GM12878 (cell line): ENCODE measurements around the gene RTN4R. TPM values are rescaled to one million over a fixed set of nuclear protein-coding genes. Genes with fewer than 3 reads are reported as not detected.

Experiments
- ATAC-seq: fragments of 200-7000 bp; cut with Tn5 transposase; 3 replicates; pipeline ENCODE4 v1.9.1; 2020; ENCODE audit warnings: mild to moderate bottlenecking, moderate library complexity
- BruUV-seq: library from RNA; stranded (reverse); fragments of 400-500 nt; replicated peaks from 2 replicates; lab custom pipeline; 2021; lab: Mats Ljungman, UMichigan
- CTCF ChIA-PET: fragments of 300-600 bp; sonication (Branson Sonifier 250); formaldehyde crosslinking; extraction: SDS; loops from one replicate; lab custom pipeline; 2021; ENCODE audit warnings: inconsistent platforms; lab: Yijun Ruan, JAX
- POLR2A ChIA-PET: fragments of 350-600 bp; formaldehyde crosslinking; extraction: SDS; loops from one replicate; lab custom pipeline; 2021; ENCODE audit warnings: inconsistent platforms; lab: Charles Lee
- RAD21 ChIA-PET: fragments of 300-600 bp; sonication (Branson Sonifier 250); formaldehyde crosslinking; loops from one replicate; lab custom pipeline; 2023; ENCODE audit warnings: antibody characterized with exemption; ENCODE audit not compliant: unreplicated experiment; lab: Charles Lee
- SMC1A ChIA-PET: fragments of 300-600 bp; sonication (Branson Sonifier 250); formaldehyde crosslinking; loops from one replicate; lab custom pipeline; 2023; ENCODE audit not compliant: unreplicated experiment, uncharacterized antibody; lab: Charles Lee
- DNase-seq: peaks from one replicate; pipeline ENCODE4 v3.0.0-alpha.2; 2011; ENCODE audit warnings: low read depth, low spot score
- FAIRE-seq: peaks from 3 replicates; lab custom pipeline; 2011; peaks lifted over from hg19 to GRCh38; lab: Jason Lieb, UNC
- H2AFZ ChIP-seq: 2 replicates; pipeline ENCODE4 v1.6.0; 2011; ENCODE audit warnings: low read depth, low read length, control low read depth; ENCODE audit not compliant: control insufficient read depth
- H3K27ac ChIP-seq: 2 replicates; pipeline ENCODE4 v1.5.1; 2011; ENCODE audit warnings: control low read depth; ENCODE audit not compliant: control insufficient read depth, insufficient read depth
- H3K27me3 ChIP-seq, 2 experiments: replicated peaks in 1 of 2; 2 replicates each; pipeline versions ENCODE4 v1.6.0 to v1.6.1; 2011; ENCODE audit warnings: low read length in 1 of 2; ENCODE audit not compliant: control insufficient read depth in 2 of 2, insufficient read depth in 2 of 2
- H3K36me3 ChIP-seq, 2 experiments: 2 replicates each; pipeline ENCODE4 v1.5.1; 2011; ENCODE audit warnings: low read length in 1 of 2; ENCODE audit not compliant: control insufficient read depth in 2 of 2, insufficient read depth in 2 of 2
- H3K4me1 ChIP-seq: 2 replicates; pipeline ENCODE4 v1.6.1; 2011; ENCODE audit warnings: mild to moderate bottlenecking, low read length, moderate library complexity, mixed read lengths; ENCODE audit not compliant: control insufficient read depth, insufficient read depth
- H3K4me2 ChIP-seq: 2 replicates; pipeline ENCODE4 v1.6.0; 2011; ENCODE audit warnings: control low read depth; ENCODE audit not compliant: control insufficient read depth, insufficient read depth
- H3K4me3 ChIP-seq: fragments of 200-600 bp; sonication (generic); 2 replicates; pipeline ENCODE4 v1.5.1; 2016
- H3K79me2 ChIP-seq: 2 replicates; pipeline ENCODE4 v1.6.0; 2011; ENCODE audit warnings: low read length; ENCODE audit not compliant: control insufficient read depth, insufficient read depth
- H3K9ac ChIP-seq: 2 replicates; pipeline ENCODE4 v1.8.0; 2011; ENCODE audit warnings: low read length, control low read depth, mixed read lengths; ENCODE audit not compliant: control insufficient read depth, insufficient read depth
- H3K9me3 ChIP-seq: replicated peaks from 3 replicates; pipeline ENCODE4 v1.5.1; 2011; ENCODE audit warnings: mild to moderate bottlenecking, low read length; ENCODE audit not compliant: control insufficient read depth, insufficient read depth
- H4K20me1 ChIP-seq: 2 replicates; pipeline ENCODE4 v1.6.0; 2011; ENCODE audit not compliant: control insufficient read depth, insufficient read depth
- DPF2 ChIP-seq: fragments of 450-650 bp; IDR thresholded peaks from 2 replicates; pipeline ENCODE4 v1.6.1; 2017; ENCODE audit warnings: mild to moderate bottlenecking
- FOXK2 ChIP-seq: fragments of 450-650 bp; IDR thresholded peaks from 2 replicates; pipeline ENCODE4 v1.6.1; 2017; ENCODE audit warnings: mild to moderate bottlenecking, moderate library complexity
- IKZF2 ChIP-seq, 2 experiments: fragments of 450-650 bp; IDR thresholded peaks; 2 replicates each; pipeline ENCODE4 v1.6.1; 2017; ENCODE audit warnings: mild to moderate bottlenecking in 2 of 2, moderate library complexity in 2 of 2
- KLF5 ChIP-seq: fragments of 450-650 bp; IDR thresholded peaks from 2 replicates; pipeline ENCODE4 v1.6.1; 2014; ENCODE audit warnings: mild to moderate bottlenecking; ENCODE audit not compliant: partially characterized antibody
- NFXL1 ChIP-seq: fragments of 450-650 bp; IDR thresholded peaks from 2 replicates; pipeline ENCODE4 v1.6.1; 2017; ENCODE audit warnings: antibody characterized with exemption, mild to moderate bottlenecking, borderline replicate concordance
- WGBS: methylation state at CpG from one replicate; pipeline ENCODE4 v1.1.6; 2016; ENCODE audit warnings: low lambda C conversion rate; ENCODE audit not compliant: insufficient replicate concordance, insufficient coverage; ENCODE audit errors: missing lambda C conversion rate; 5-methylcytosine and 5-hydroxymethylcytosine counted together
- in situ Hi-C: fragments of 300-500 bp; cut with MboI; formaldehyde crosslinking; loops from 9 replicates; pipeline ENCODE4 v1.14.3; 2018; ENCODE audit warnings: mixed read lengths
- intact Hi-C: fragments of 100-400 bp; cut with micrococcal nuclease; formaldehyde crosslinking; loops from one replicate; pipeline ENCODE4 v1.14.2; 2022; ENCODE audit not compliant: unreplicated experiment
- polyA plus RNA-seq, 11 experiments: library from polyadenylated mRNA; depleted of rRNA in 4 of 11; unstranded in 6 of 11; stranded (reverse) in 5 of 11; fragments of >200 nt; fragmentation: Nextera tagmentation in 4 of 11; fragmentation: Illumina TruSeq in 1 of 11; extraction: Ambion mirVana in 4 of 11; extraction: Trizol in 1 of 11; gene quantifications; 1 replicate in 1 of 11; 2 replicates in 10 of 11; pipeline versions ENCODE4 v1.2.1 to v1.2.3, GENCODE V29; 2011 to 2016; ENCODE audit warnings: inconsistent platforms in 2 of 11, missing spikeins in 2 of 11, low read depth in 1 of 11
- total RNA-seq, 4 experiments: library from RNA; depleted of rRNA in 3 of 4; stranded (reverse); fragments of >200 nt in 3 of 4; fragmentation: Illumina TruSeq in 1 of 4; extraction: Trizol in 1 of 4; gene quantifications; 2 replicates each; pipeline versions ENCODE4 v1.2.1 to v1.2.3, GENCODE V29; 2013 to 2021

The RTN4R gene
- total and polyA plus RNA-seq, 10 of the 15 experiments (the other 5 are each of a cell fraction or from before 2014, with no cell fraction given) = 0.03 to 1.0 (median 0.60) TPM; not detected in 2

DNA sequence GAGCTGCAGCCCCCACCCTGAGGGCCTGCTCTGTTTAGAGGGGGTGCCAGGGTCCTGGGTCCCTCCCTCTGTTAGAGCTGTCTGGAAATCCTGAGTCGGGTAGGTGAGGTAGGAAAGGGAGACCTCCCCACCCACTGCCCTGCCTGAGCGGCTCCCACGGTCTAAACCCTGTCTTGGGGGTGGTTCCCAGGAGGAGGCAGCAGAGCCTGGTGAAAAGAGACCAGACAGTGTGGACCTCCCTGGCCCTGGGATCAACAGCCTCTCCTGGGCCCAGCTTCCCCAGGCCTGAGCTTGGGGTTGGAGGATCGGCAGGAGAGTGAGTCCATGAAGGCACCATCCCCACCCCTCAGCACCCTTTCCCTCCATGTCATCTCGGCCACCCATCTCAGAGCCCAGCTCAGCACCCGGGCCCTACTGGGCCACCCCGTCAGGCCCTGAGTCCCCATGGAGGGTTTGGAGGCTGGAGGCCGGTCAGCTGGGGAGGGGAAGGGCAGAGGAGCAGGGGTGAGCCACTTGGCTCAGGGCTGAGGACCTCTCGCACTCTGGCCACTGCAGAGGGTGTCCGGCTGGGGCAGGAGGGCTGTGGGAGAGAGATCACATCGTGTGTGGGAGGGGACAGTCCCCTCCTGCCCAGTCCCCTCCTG is 37.2 kb downstream of the RTN4R start:
- Histone ChIP-seq H3K9me3 (no peaks in the 10 kb centered on the region), H3K27ac (no peak overlapping the region), H2AFZ (no peak overlapping the region), H4K20me1 (no peaks in the 10 kb centered on the region), H3K27me3 (peaks cover 0 to 7% of the 10 kb centered on the region in 2 experiments; a peak in 3 of 4 replicates), H3K79me2 (no peaks in the 10 kb centered on the region), H3K4me2 (no peak overlapping the region), H3K36me3 (no peaks in the 10 kb centered on the region), H3K9ac (no peak overlapping the region)
- 14% methylated on average over 11 of the region's 11 CpGs for WGBS
- no peak for DNase-seq
- ChIA-PET POLR2A (no interaction called here), RAD21 (no interaction called here), CTCF (no interaction called here), SMC1A (no interaction called here)
- in situ Hi-C loops = no loop called here
- FAIRE-seq = no peak
- TF ChIP-seq DPF2 = no peak
- no peak for TF ChIP-seq KLF5
- TF ChIP-seq NFXL1 = no peak
- TF ChIP-seq, all 136 proteins: peak for 0
- ATAC-seq = no peak
- Histone ChIP-seq H3K4me1 (no peaks in the 10 kb centered on the region), H3K4me3 (no peak overlapping the region)
- BruUV-seq = no TSS peak
- intact Hi-C loops = no loop called here

DNA sequence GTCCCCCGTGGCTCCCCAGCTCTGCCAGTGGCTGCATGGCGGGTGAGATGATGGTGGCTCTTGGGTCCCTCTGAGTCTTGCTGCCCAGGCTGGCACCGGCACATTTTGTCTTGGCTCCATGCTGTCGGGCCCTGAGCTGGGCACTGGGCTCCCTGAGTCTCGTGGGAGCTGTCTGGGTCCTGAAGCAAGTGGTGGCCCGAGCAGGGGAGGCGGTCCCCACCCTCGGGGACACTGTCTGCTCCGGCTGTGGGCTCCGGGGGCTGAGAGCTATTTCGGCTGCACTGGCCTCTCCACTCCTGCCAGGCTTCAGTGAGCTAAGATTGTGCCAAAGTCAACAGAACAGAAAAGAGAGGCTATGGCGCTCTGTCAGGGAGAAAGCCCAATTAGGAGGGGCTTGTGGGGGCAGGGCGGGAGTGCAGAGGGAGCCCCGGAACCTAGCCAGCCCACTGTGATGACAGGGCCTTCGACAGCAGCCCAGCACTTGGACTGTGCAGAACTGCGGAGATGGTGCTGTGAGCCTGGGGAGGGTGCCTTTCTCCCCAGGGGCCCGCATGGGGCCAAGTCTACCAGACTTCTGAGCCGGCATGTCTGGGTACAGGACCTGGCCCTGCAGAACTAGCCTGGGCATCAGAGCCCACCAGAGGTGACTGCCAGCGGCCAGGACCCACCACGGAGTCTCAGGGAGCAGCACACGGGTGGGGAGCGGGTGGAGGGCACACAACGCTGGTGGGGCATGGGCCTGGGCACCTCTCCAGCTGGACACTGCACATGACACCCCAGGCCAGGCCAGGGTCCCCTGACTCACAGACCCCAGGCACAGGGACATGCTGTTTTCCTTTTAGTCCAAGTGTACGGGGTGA is 38.0 kb downstream of the RTN4R start:
- no peaks in the 10 kb centered on the region for H3K9me3 ChIP-seq
- H3K4me1 ChIP-seq = no peaks in the 10 kb centered on the region
- H3K4me2 ChIP-seq = no peak overlapping the region
- in situ Hi-C loops = no loop called here
- no peak overlapping the region for H3K9ac ChIP-seq
- ChIA-PET SMC1A (no interaction called here), CTCF (no interaction called here), POLR2A (no interaction called here), RAD21 (no interaction called here)
- H3K27me3 ChIP-seq = peaks cover 0 to 7% of the 10 kb centered on the region in 2 experiments; a peak in 3 of 4 replicates
- BruUV-seq = no TSS peak
- DNase-seq (no peak), ATAC-seq (no peak), FAIRE-seq (no peak)
- 12% methylated on average over 20 of the region's 24 CpGs for WGBS
- no peak overlapping the region for H3K27ac ChIP-seq
- H3K4me3 ChIP-seq = no peak overlapping the region
- no peaks in the 10 kb centered on the region for H3K36me3 ChIP-seq
- no peak for TF ChIP-seq IKZF2 (IDR thresholded peaks at IDR 0.05)
- no peak for TF ChIP-seq FOXK2
- H2AFZ ChIP-seq = no peak overlapping the region
- no peaks in the 10 kb centered on the region for H4K20me1 ChIP-seq
- intact Hi-C loops = no loop called here
- no peaks in the 10 kb centered on the region for H3K79me2 ChIP-seq
